HepG2 (cell line): ENCODE data around the gene B4GALT5. TPM values are rescaled to one million over a fixed set of nuclear protein-coding genes. Genes with fewer than 3 reads are reported as not detected.

Source experiments
- CERS6 ChIP-seq: sonication (generic); formaldehyde crosslinking; IDR thresholded peaks from 2 replicates; pipeline ENCODE4 v1.5.0; 2020; ENCODE audit warnings: missing genetic modification reagents
- CHCHD3 ChIP-seq: sonication (generic); formaldehyde crosslinking; IDR thresholded peaks from 2 replicates; pipeline ENCODE4 v1.8.0; 2022; ENCODE audit warnings: mild to moderate bottlenecking, missing genetic modification reagents, moderate library complexity
- DNMT1 ChIP-seq: sonication (generic); formaldehyde crosslinking; IDR thresholded peaks from 2 replicates; pipeline ENCODE4 v1.5.1; 2020; ENCODE audit warnings: mild to moderate bottlenecking, missing genetic modification reagents
- FOXA1 ChIP-seq, 2 experiments: fragments of 450-650 bp in 1 of 2; sonication (generic) in 1 of 2; formaldehyde crosslinking in 1 of 2; IDR thresholded peaks; 2 replicates each; pipeline versions ENCODE4 v1.4.0 to v1.6.1; 2016 to 2020; ENCODE audit warnings: missing genetic modification reagents in 1 of 2
- HNRNPL ChIP-seq: fragments of 200-400 bp; formaldehyde crosslinking; IDR thresholded peaks from 2 replicates; pipeline ENCODE4 v1.6.1; 2017; ENCODE audit warnings: mild to moderate bottlenecking, low read depth, low read length
- IRF1 ChIP-seq: sonication (generic); formaldehyde crosslinking; IDR thresholded peaks from 2 replicates; pipeline ENCODE4 v1.4.0; 2020; ENCODE audit warnings: low read depth, mild to moderate bottlenecking, missing genetic modification reagents
- LRRFIP1 ChIP-seq: sonication (generic); formaldehyde crosslinking; conservative IDR thresholded peaks from 2 replicates; pipeline ENCODE4 v1.4.0; 2020; ENCODE audit warnings: missing genetic modification reagents
- NBN ChIP-seq: fragments of 450-650 bp; conservative IDR thresholded peaks from 2 replicates; pipeline ENCODE4 v1.6.1; 2017
- THAP8 ChIP-seq: sonication (generic); formaldehyde crosslinking; IDR thresholded peaks from 2 replicates; pipeline ENCODE4 v1.5.1; 2020; ENCODE audit warnings: missing genetic modification reagents, mild to moderate bottlenecking, borderline replicate concordance
- ZBTB7B ChIP-seq: sonication (generic); formaldehyde crosslinking; IDR thresholded peaks from 2 replicates; pipeline ENCODE4 v1.4.0; 2020; ENCODE audit warnings: missing genetic modification reagents
- ZHX2 ChIP-seq, 2 experiments: sonication (generic) in 1 of 2; formaldehyde crosslinking in 1 of 2; IDR thresholded peaks; 2 replicates each; pipeline versions ENCODE4 v1.6.1 to v1.9.0; 2014 to 2022; ENCODE audit warnings: antibody characterized with exemption in 1 of 2, borderline replicate concordance in 1 of 2, inconsistent platforms in 1 of 2, low read depth in 1 of 2, missing genetic modification reagents in 1 of 2
- ZNF18 ChIP-seq: sonication (generic); formaldehyde crosslinking; IDR thresholded peaks from 2 replicates; pipeline ENCODE4 v1.8.0; 2022; ENCODE audit warnings: mild to moderate bottlenecking, missing genetic modification reagents; ENCODE audit not compliant: insufficient replicate concordance
- ZNF883 ChIP-seq: sonication (generic); formaldehyde crosslinking; IDR thresholded peaks from 2 replicates; pipeline ENCODE4 v1.5.1; 2020; ENCODE audit warnings: mild to moderate bottlenecking, missing genetic modification reagents; ENCODE audit errors: not compliant biosample characterization
- polyA plus RNA-seq, 8 experiments: library from polyadenylated mRNA; depleted of rRNA in 3 of 8; stranded (reverse) in 7 of 8; unstranded in 1 of 8; fragments of >200 nt; fragmentation: Illumina TruSeq in 4 of 8; extraction: Trizol in 4 of 8; gene quantifications; 2 replicates each; pipeline versions ENCODE4 v1.2.1 to v1.2.3, GENCODE V29; 2011 to 2016; ENCODE audit warnings: low read depth in 4 of 8, missing spikeins in 1 of 8, mixed read lengths in 1 of 8; ENCODE audit not compliant: insufficient read depth in 1 of 8
- total RNA-seq, 5 experiments: library from RNA; depleted of rRNA; stranded (reverse); fragments of >200 nt; fragmentation: Illumina TruSeq; extraction: Trizol; gene quantifications; 2 replicates each; pipeline ENCODE4 v1.2.3, GENCODE V29; 2016; ENCODE audit warnings: low read depth in 1 of 5

B4GALT5 gene
- total and polyA plus RNA-seq, 2 of the 13 experiments (the other 11 are each of a cell fraction or from before 2014, with no cell fraction given), result 27.3 to 30.9 TPM

- no peak for TF ChIP-seq ZHX2 (IDR thresholded peaks at IDR 0.05; ENCODE audit: low read depth)
- TF ChIP-seq ZHX2 (CRISPR knock-in tag; IDR thresholded peaks at IDR 0.05; ENCODE audit: borderline replicate concordance), result 0 out of 2 replicates have a peak, but pooled peaks have one; percentile 40
- no peak for TF ChIP-seq CERS6 (CRISPR knock-in tag)
- TF ChIP-seq IRF1 (CRISPR knock-in tag), result no peak
- peak; percentile 98 for TF ChIP-seq ZNF883 (CRISPR knock-in tag)
- no peak for TF ChIP-seq ZNF18 (CRISPR knock-in tag)
- no peak for TF ChIP-seq FOXA1 (IDR thresholded peaks at IDR 0.05)
- no peak; the same call in none of the 2 replicates for TF ChIP-seq FOXA1 (CRISPR knock-in tag; IDR thresholded peaks at IDR 0.05)
- TF ChIP-seq LRRFIP1 (CRISPR knock-in tag), result no peak
- TF ChIP-seq THAP8 (CRISPR knock-in tag), result peak; percentile 96; the same call in 1 of the 2 replicates
- TF ChIP-seq NBN, result no peak
- 0 out of 2 replicates have a peak, but pooled peaks have one; percentile 41 for TF ChIP-seq HNRNPL
- peak; percentile 93 for TF ChIP-seq DNMT1
- 0 out of 2 replicates have a peak, but pooled peaks have one; percentile 46 for TF ChIP-seq CHCHD3 (CRISPR knock-in tag)
- peak; percentile 83 for TF ChIP-seq ZBTB7B (CRISPR knock-in tag)
Observed at GRCh38 chr20:49610691-49611538, 102.8 kb downstream of the B4GALT5 start (continued).
